H9 (cell line): ENCODE measurements around the gene CRYBA2. TPM values are rescaled to one million over a fixed set of nuclear protein-coding genes. Genes with fewer than 3 reads are reported as not detected.
A peak's percentile ranks its signal among the peaks of the same experiment; 100 is the strongest.

ENCODE experiments used
- DNase-seq: peaks from one replicate; pipeline ENCODE4 v3.0.0-alpha.2; 2017
- H2AFZ ChIP-seq: one replicate; pipeline ENCODE4 v1.6.1; 2013; ENCODE audit warnings: mild to moderate bottlenecking, low read length, control low read depth, moderate library complexity
- H2AK5ac ChIP-seq: 2 replicates; pipeline ENCODE4 v1.6.1; 2013; ENCODE audit warnings: low read length, control low read depth, mixed read lengths; ENCODE audit not compliant: insufficient read length
- H2BK120ac ChIP-seq: one replicate; pipeline ENCODE4 v1.6.1; 2013; ENCODE audit warnings: low read depth, mild to moderate bottlenecking, low read length, control low read depth, inconsistent platforms; ENCODE audit not compliant: poor library complexity, severe bottlenecking
- H2BK12ac ChIP-seq: 2 replicates; pipeline ENCODE4 v1.6.1; 2013; ENCODE audit warnings: low read length, control low read depth, mixed read lengths, low read depth; ENCODE audit not compliant: insufficient read length
- H2BK15ac ChIP-seq: 2 replicates; pipeline ENCODE4 v1.6.1; 2013; ENCODE audit warnings: low read depth, low read length, control low read depth
- H2BK20ac ChIP-seq: one replicate; pipeline ENCODE4 v1.6.1; 2013; ENCODE audit warnings: low read depth, mild to moderate bottlenecking, low read length, control low read depth, inconsistent platforms; ENCODE audit not compliant: poor library complexity, severe bottlenecking
- H2BK5ac ChIP-seq: 2 replicates; pipeline ENCODE4 v1.6.1; 2013; ENCODE audit warnings: low read length, control low read depth, mixed read lengths; ENCODE audit not compliant: insufficient read length
- H3K14ac ChIP-seq: 2 replicates; pipeline ENCODE4 v1.6.1; 2013; ENCODE audit warnings: low read length, control low read depth; ENCODE audit not compliant: insufficient read depth
- H3K18ac ChIP-seq: 2 replicates; pipeline ENCODE4 v1.6.1; 2013; ENCODE audit warnings: low read depth, mild to moderate bottlenecking, mixed read lengths, low read length, control low read depth; ENCODE audit not compliant: insufficient read length
- H3K23ac ChIP-seq: 2 replicates; pipeline ENCODE4 v1.6.1; 2013; ENCODE audit warnings: low read length, control low read depth, mixed read lengths, low read depth; ENCODE audit not compliant: insufficient read length
- H3K23me2 ChIP-seq: 2 replicates; pipeline ENCODE4 v1.6.1; 2013; ENCODE audit warnings: low read depth, mild to moderate bottlenecking, mixed read lengths, low read length, control low read depth; ENCODE audit not compliant: insufficient read length, poor library complexity, severe bottlenecking
- H3K27ac ChIP-seq: 2 replicates; pipeline ENCODE4 v1.5.1; 2013; ENCODE audit warnings: low read length, control low read depth, mixed read lengths, low read depth; ENCODE audit not compliant: insufficient read length
- H3K27me3 ChIP-seq: 2 replicates; pipeline ENCODE4 v1.6.1; 2013; ENCODE audit warnings: low read length, control low read depth, inconsistent platforms; ENCODE audit not compliant: insufficient read depth
- H3K4ac ChIP-seq: 2 replicates; pipeline ENCODE4 v1.6.1; 2013; ENCODE audit warnings: low read depth, mild to moderate bottlenecking, control low read depth, inconsistent platforms, low read length, moderate library complexity
- H3K4me1 ChIP-seq: 2 replicates; pipeline ENCODE4 v1.6.1; 2013; ENCODE audit warnings: low read length, control low read depth, inconsistent platforms; ENCODE audit not compliant: insufficient read depth
- H3K4me2 ChIP-seq: 2 replicates; pipeline ENCODE4 v1.6.1; 2013; ENCODE audit warnings: low read length, control low read depth, mixed read lengths; ENCODE audit not compliant: insufficient read length, insufficient read depth
- H3K56ac ChIP-seq: 2 replicates; pipeline ENCODE4 v1.6.1; 2013; ENCODE audit warnings: low read depth, mild to moderate bottlenecking, mixed read lengths, low read length, control low read depth; ENCODE audit not compliant: insufficient read length
- H3K79me1 ChIP-seq: 2 replicates; pipeline ENCODE4 v1.6.1; 2013; ENCODE audit warnings: low read depth, mild to moderate bottlenecking, moderate library complexity, low read length, control low read depth, inconsistent platforms; ENCODE audit not compliant: insufficient read depth, poor library complexity, severe bottlenecking
- H3K79me2 ChIP-seq: 2 replicates; pipeline ENCODE4 v1.6.1; 2013; ENCODE audit warnings: low read length, control low read depth, inconsistent platforms; ENCODE audit not compliant: insufficient read depth
- H3K9ac ChIP-seq: 2 replicates; pipeline ENCODE4 v1.6.1; 2013; ENCODE audit warnings: low read length, control low read depth, mixed read lengths; ENCODE audit not compliant: insufficient read length; ENCODE audit errors: extremely low read depth
- H3K9me3 ChIP-seq: one replicate; pipeline ENCODE4 v1.6.1; 2013; ENCODE audit warnings: low read depth, low read length, inconsistent platforms; ENCODE audit not compliant: control insufficient read depth
- H3T11ph ChIP-seq: one replicate; pipeline ENCODE4 v1.6.1; 2013; ENCODE audit warnings: mild to moderate bottlenecking, low read length, control low read depth, inconsistent platforms
- H4K20me1 ChIP-seq: one replicate; pipeline ENCODE4 v1.6.1; 2013; ENCODE audit not compliant: control insufficient read depth, insufficient read length, insufficient read depth
- H4K5ac ChIP-seq: 2 replicates; pipeline ENCODE4 v1.6.1; 2013; ENCODE audit warnings: low read depth, mild to moderate bottlenecking, mixed read lengths, low read length, control low read depth; ENCODE audit not compliant: insufficient read length
- H4K8ac ChIP-seq: replicated peaks from 2 replicates; pipeline ENCODE4 v1.6.1; 2013; ENCODE audit warnings: low read length, control low read depth, mixed read lengths, low read depth; ENCODE audit not compliant: insufficient read length
- H4K91ac ChIP-seq: 2 replicates; pipeline ENCODE4 v1.6.1; 2013; ENCODE audit warnings: low read depth, mild to moderate bottlenecking, moderate library complexity, mixed read lengths, low read length, control low read depth; ENCODE audit not compliant: insufficient read length
- H3K27ac Mint-ChIP-seq, 3 experiments: 2 replicates in 2 of 3; 3 replicates in 1 of 3; pipeline ENCODE4 v1.8.0; 2020 to 2021; ENCODE audit warnings: mixed read lengths in 3 of 3, mild to moderate bottlenecking in 1 of 3, moderate library complexity in 1 of 3
- H3K27me3 Mint-ChIP-seq: 2 replicates; pipeline ENCODE4 v1.8.0; 2021; ENCODE audit warnings: low read depth, mild to moderate bottlenecking, moderate library complexity, mixed read lengths
- H3K36me3 Mint-ChIP-seq, 3 experiments: 2 replicates in 2 of 3; 3 replicates in 1 of 3; pipeline ENCODE4 v1.8.0; 2020 to 2021; ENCODE audit warnings: low read depth in 3 of 3, mixed read lengths in 3 of 3; ENCODE audit not compliant: insufficient read depth in 1 of 3
- H3K4me1 Mint-ChIP-seq, 2 experiments: 2 replicates each; pipeline ENCODE4 v1.8.0; 2020; ENCODE audit warnings: mixed read lengths in 2 of 2
- H3K4me3 Mint-ChIP-seq, 2 experiments: 2 replicates in 1 of 2; 3 replicates in 1 of 2; pipeline ENCODE4 v1.8.0; 2020 to 2021; ENCODE audit warnings: mild to moderate bottlenecking in 2 of 2, mixed read lengths in 2 of 2, moderate library complexity in 1 of 2
- H3K9me3 Mint-ChIP-seq, 2 experiments: 2 replicates in 1 of 2; 3 replicates in 1 of 2; pipeline ENCODE4 v1.8.0; 2020; ENCODE audit warnings: mild to moderate bottlenecking in 2 of 2, mixed read lengths in 2 of 2, moderate library complexity in 1 of 2
- CTCF ChIP-seq: fragments of 200-600 bp; sonication (generic); conservative IDR thresholded peaks from 3 replicates; pipeline ENCODE4 v1.8.0; 2021; ENCODE audit warnings: antibody characterized with exemption, mild to moderate bottlenecking
- WGBS: extraction: QIAGEN DNeasy Blood & Tissue Kit; methylation state at CpG from one replicate; pipeline ENCODE4 v1.1.7; 2013; ENCODE audit warnings: missing lambda C conversion rate, low lambda C conversion rate, mixed read lengths; ENCODE audit not compliant: insufficient read length; ENCODE audit errors: extremely low coverage; 5-methylcytosine and 5-hydroxymethylcytosine counted together
- total RNA-seq: library from RNA; stranded (reverse); gene quantifications from 2 replicates; pipeline ENCODE4 v1.2.1, GENCODE V29; 2021

The CRYBA2 gene
- total RNA-seq, 1 experiment from 2014 or later: not detected

- H3K4me2 ChIP-seq: no peak overlapping the region
- H3K23me2 ChIP-seq: no peaks in the 10 kb centered on the region
- H3K9ac ChIP-seq: no peak overlapping the region
- DNase-seq: no peak
- no peak overlapping the region for H2BK20ac ChIP-seq
- Mint-ChIP-seq H3K4me3 (0 out of 5 replicates have a peak overlapping the region, but pooled peaks of 1 of the 2 experiments have one; percentile 23), H3K27me3 (peaks cover 99% of the 10 kb centered on the region), H3K9me3 (peaks cover 0 to 10% of the 10 kb centered on the region in 2 experiments; a peak in 4 of 5 replicates), H3K4me1 (peaks cover 26 to 42% of the 10 kb centered on the region in 2 experiments), H3K27ac (no peak overlapping the region), H3K36me3 (no peaks in the 10 kb centered on the region; a peak in 1 of 7 replicates)
- H3K23ac ChIP-seq: no peak overlapping the region
- H3K14ac ChIP-seq: no peak overlapping the region
- H4K8ac ChIP-seq: no peak overlapping the region
- no peak overlapping the region for H3T11ph ChIP-seq
- H3K79me2 ChIP-seq: no peaks in the 10 kb centered on the region
- H4K91ac ChIP-seq: no peak overlapping the region
- no peak overlapping the region for H3K18ac ChIP-seq
- peaks cover 95% of the 10 kb centered on the region for H3K27me3 ChIP-seq
- WGBS: no CpG with 5 or more reads among the region's 8 CpGs
- H4K5ac ChIP-seq: no peak overlapping the region
- H4K20me1 ChIP-seq: no peaks in the 10 kb centered on the region
- no peak overlapping the region for H2AFZ ChIP-seq
- peaks cover 4% of the 10 kb centered on the region; the same call in 1 of the 2 replicates for H3K4me1 ChIP-seq
- no peak overlapping the region for H2BK5ac ChIP-seq
- no peaks in the 10 kb centered on the region for H3K79me1 ChIP-seq
- H2BK12ac ChIP-seq: no peak overlapping the region
- no peak overlapping the region for H2BK15ac ChIP-seq
- no peak overlapping the region for H2AK5ac ChIP-seq
- TF ChIP-seq CTCF: no peak
- no peak overlapping the region for H3K27ac ChIP-seq
- no peak overlapping the region for H3K56ac ChIP-seq
- H2BK120ac ChIP-seq: no peak overlapping the region
- no peak overlapping the region for H3K4ac ChIP-seq
- H3K9me3 ChIP-seq: no peaks in the 10 kb centered on the region
These were observed 2.3 kb upstream of the CRYBA2 start for GRCh38 chr2:218995561-218995960.
